Cortex of kidney (tissue), 1 donor: Measurements from ENCODE around the gene PAPSS2.

ENCODE experiments used
- DNase-seq: peaks from one replicate; lab custom pipeline; 2025; lab: John Stamatoyannopoulos, UW

Gene PAPSS2

GRCh38 chr10:87671139-87671815 is 11.6 kb downstream of the PAPSS2 start:
- DNase-seq = no peak

- DNase-seq = no peak
Observed at GRCh38 chr10:87672551-87672950, 12.9 kb downstream of the PAPSS2 start.

- DNase-seq = no peak
Observed at GRCh38 chr10:87674943-87675342, 15.3 kb downstream of the PAPSS2 start.

DNA sequence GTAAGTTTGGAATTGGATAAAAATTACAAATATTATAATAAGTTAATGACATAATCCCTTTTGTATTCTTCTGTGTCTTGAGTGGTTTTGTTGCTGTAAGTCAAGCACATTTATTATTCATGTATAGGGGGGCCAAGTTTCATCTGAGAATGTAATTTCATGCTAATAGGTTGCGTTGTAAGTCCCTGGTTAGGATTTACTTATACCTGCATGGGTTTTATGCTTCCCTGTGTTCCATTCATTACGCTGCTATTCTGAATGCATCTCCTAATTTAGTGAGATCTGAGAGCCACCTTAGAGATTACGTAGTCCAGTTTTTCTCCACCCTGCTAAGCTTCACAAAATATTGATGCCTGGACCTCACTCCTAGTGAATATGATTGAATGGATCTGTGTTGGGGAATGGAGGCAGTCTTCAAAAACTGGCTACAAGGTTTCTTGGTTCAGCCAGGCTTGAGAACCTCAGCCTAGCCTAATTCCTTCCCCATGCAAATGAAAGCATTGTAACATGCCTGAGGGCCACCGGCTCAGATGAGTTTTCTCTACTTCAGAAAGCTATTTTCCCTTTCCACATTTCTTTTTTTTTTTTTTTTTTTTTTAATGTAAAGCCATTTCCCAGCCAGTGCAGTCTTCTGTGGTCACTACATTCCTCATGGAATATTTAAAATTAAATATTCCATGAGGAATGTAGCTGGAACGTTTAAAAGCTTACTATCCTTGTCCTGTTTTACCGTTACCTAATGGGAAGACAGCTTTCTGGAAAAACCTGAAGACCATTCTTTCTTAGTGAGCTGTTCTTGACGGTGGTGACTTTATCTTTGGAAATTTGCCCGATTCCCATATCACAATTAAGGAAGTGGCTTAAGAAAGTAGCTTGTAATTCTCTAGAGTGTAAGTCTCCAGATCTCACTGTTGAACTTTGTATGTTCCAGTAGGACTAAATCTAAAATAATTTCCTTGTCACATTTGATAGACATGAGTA is 16.0 kb downstream of the PAPSS2 start:
- DNase-seq = no peak

GRCh38 chr10:87677595-87677994 is 17.9 kb downstream of the PAPSS2 start:
- no peak for DNase-seq

- no peak for DNase-seq
Observed at GRCh38 chr10:87678302-87678701, 18.6 kb downstream of the PAPSS2 start.

- DNase-seq = no peak
Observed at GRCh38 chr10:87683356-87683755, 23.7 kb downstream of the PAPSS2 start.

DNA sequence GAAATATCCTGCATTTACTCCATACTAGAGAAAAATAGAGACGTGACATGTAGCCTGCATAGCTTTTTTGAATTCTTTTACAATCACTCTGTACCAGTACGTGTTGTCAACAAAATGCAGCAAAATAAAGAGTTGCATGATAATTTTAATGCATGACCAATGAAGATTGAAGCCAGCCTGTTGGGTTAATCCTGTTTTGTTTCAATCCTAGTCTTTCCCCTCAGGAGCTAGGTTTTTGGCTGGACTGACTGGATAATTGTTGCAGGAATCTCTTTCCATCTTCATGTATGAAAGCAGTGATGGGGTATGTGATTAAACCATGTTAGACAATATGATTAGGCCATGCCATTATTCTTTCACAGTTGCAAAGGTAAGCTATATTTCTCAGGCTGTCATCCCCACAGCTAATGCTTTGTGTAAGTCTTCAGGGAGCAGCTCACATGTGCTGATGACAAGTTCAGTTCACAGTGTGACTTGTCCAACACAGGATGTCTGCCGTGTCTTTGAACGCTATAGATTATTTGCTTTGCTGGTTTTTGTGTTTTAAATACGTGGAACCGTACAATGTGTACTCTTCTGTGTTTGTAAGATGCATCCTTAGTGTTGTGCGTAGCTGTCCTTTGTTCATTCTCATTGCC is 24.4 kb downstream of the PAPSS2 start:
- DNase-seq = no peak

DNA sequence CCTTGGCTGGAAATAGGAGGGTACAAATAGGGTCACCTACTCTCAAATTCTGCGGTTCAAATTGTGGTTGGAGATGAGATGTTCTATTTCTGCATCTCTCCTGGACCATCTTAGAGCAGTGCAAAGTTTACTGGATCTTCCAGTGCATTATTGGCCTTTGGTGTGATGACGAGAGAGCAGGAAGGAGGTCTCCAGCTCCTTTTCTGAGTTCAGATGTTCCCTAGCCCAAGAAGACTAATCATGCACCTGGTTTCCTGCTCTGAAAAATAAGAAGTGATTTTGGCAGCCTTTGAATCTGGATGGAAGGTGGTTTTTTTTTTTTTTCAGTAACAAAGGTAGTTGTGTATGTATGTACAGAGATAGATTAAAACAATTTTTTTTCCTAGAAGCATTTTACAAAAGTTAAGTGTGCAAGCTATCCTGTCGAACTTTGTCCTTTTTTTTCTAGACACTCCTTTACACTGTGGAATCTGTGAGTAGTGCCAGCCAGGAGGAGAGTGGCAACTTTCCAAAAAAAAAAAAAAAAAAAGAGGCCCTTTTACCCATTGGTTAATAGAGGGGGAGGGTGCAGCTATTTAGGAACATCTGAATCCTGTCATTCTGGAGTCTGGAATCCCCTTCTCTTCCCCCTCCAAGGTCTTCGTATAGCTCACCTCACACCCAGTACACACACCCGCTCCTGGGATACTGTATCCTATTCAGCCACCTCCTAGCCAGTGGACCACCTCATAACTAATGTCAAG is 26.3 kb downstream of the PAPSS2 start:
- DNase-seq = no peak

GRCh38 chr10:87691506-87692070 is 31.9 kb downstream of the PAPSS2 start:
- no peak for DNase-seq

- DNase-seq = no peak
Observed at GRCh38 chr10:87692956-87693484, 33.3 kb downstream of the PAPSS2 start.

GRCh38 chr10:87694011-87694794 is 34.5 kb downstream of the PAPSS2 start:
- DNase-seq = no peak

- DNase-seq = no peak
Observed at GRCh38 chr10:87695074-87695473, 35.4 kb downstream of the PAPSS2 start.

GRCh38 chr10:87696922-87697745 is 37.5 kb downstream of the PAPSS2 start:
- no peak for DNase-seq

- DNase-seq = no peak
Observed at GRCh38 chr10:87700031-87700796, 40.5 kb downstream of the PAPSS2 start.

DNA sequence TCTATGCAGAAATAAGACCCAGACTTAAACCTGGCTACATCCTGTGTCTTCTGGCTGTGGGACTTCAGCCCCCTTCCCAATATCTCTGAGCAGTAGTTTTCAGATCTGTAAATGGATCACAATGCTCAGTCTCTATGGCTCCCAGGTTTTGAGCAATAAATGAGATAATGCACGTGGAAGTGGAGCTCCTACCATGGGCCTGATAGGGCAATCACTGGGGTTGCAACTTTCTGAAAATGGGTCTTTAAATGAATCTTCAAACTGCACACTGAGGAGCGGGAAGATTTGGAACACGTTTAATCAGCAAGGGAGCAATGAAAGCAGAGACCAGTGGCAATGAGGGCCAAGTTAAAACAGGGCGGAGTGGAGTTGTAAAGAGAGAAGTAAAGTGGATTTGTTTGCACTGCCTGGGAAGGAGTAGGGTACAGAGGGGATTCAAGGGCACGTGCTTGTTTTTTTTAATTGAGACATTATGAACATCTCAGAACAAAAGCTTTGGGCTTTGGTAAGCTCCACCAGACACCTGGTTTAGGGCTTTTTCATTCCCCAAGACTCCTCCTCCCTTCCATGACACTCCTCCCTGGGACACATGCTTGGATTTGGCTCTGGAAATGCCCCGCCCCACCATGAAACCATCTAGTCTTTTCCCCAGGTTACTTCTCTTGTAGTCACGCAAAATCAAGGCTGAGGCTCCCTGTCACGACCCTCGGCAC is 42.7 kb downstream of the PAPSS2 start:
- DNase-seq = no peak

DNA sequence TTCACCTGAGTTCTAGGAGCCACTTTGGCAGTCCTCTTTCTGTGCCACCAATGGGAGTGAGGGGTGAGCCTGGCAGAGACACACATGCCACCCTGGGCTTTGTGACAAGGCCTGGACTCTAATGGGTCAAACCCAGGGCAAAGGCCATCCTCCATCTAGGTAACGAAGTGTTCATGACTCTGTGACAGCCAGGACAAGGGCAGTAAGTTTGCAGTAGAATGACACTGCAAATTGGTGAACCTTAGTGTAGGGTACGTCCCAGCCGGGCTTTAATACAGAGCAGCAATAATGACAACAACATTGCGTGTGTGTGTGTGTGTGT is 43.3 kb downstream of the PAPSS2 start:
- no peak for DNase-seq

- DNase-seq = no peak
Observed at GRCh38 chr10:87703771-87704170, 44.1 kb downstream of the PAPSS2 start.
